ENCODE measurements around the gene CLOCK.

GRCh38 chr4:55543858-55544257 is 2.9 kb downstream of the CLOCK start:
- no peak for TF ChIP-seq POLR2A (IDR thresholded peaks at IDR 0.05; ENCODE audit: low read length)
- no peak for TF ChIP-seq GATA1 (IDR thresholded peaks at IDR 0.05; ENCODE audit: low read depth, low read length)

Measured in erythroblast (primary cell).